K562 (cell line): Measurements from ENCODE around the gene GALE. TPM values are rescaled to one million over a fixed set of nuclear protein-coding genes. Genes with fewer than 3 reads are reported as not detected.
A peak's percentile ranks its signal among the peaks of the same experiment; 100 is the strongest.

Experiments used
- AFF4 ChIP-seq: sonication (generic); formaldehyde crosslinking; IDR thresholded peaks from 2 replicates; pipeline ENCODE4 v1.8.0; 2023; ENCODE audit warnings: mild to moderate bottlenecking, missing genetic modification reagents
- CEBPG ChIP-seq, 3 experiments: fragments of 200-800 bp in 1 of 3; sonication (Bioruptor generic) in 1 of 3; sonication (generic) in 1 of 3; formaldehyde crosslinking in 1 of 3; IDR thresholded peaks in 2 of 3; conservative IDR thresholded peaks in 1 of 3; 2 replicates each; pipeline versions ENCODE4 v1.6.1 to v1.8.0; 2016 to 2022; ENCODE audit warnings: missing compliant biosample characterization in 2 of 3, missing genetic modification characterization in 2 of 3, mild to moderate bottlenecking in 1 of 3, missing genetic modification reagents in 1 of 3
- DACH1 ChIP-seq: fragments of 450-650 bp; IDR thresholded peaks from 2 replicates; pipeline ENCODE4 v1.6.1; 2018; ENCODE audit not compliant: partially characterized antibody
- MLX ChIP-seq, 2 experiments: fragments of 450-650 bp in 1 of 2; sonication (generic) in 1 of 2; formaldehyde crosslinking; conservative IDR thresholded peaks; 2 replicates each; pipeline versions ENCODE4 v1.4.0 to v1.8.1; 2020 to 2022; ENCODE audit warnings: mild to moderate bottlenecking in 1 of 2, missing genetic modification reagents in 1 of 2
- RBM15 ChIP-seq: fragments of 200-400 bp; formaldehyde crosslinking; IDR thresholded peaks from 2 replicates; pipeline ENCODE4 v1.6.1; 2018; ENCODE audit warnings: mild to moderate bottlenecking, low read length, moderate library complexity; ENCODE audit not compliant: insufficient read depth
- SMAD4 ChIP-seq: fragments of 250-450 bp; sonication (Bioruptor Pico); conservative IDR thresholded peaks from 2 replicates; pipeline ENCODE4 v1.8.0; 2021; ENCODE audit warnings: inconsistent platforms, mild to moderate bottlenecking, moderate library complexity
- TBL1XR1 ChIP-seq, 2 experiments: IDR thresholded peaks; 2 replicates each; pipeline ENCODE4 v1.6.1; 2012; ENCODE audit warnings: improper control_type of control experiment in 2 of 2, low read length in 2 of 2, mild to moderate bottlenecking in 1 of 2
- ZBED1 ChIP-seq: IDR thresholded peaks from 2 replicates; pipeline ENCODE4 v1.6.1; 2014
- ZFP30 ChIP-seq: fragments of 250-450 bp; sonication (Bioruptor Pico); IDR thresholded peaks from 2 replicates; pipeline ENCODE4 v1.8.0; 2022; ENCODE audit warnings: moderate library complexity, mild to moderate bottlenecking, inconsistent platforms, borderline replicate concordance
- ZMIZ1 ChIP-seq, 2 experiments: fragments of 150-350 bp in 1 of 2; IDR thresholded peaks; 2 replicates each; pipeline ENCODE4 v1.6.1; 2012 to 2016; ENCODE audit warnings: low read depth in 2 of 2, low read length in 2 of 2, mild to moderate bottlenecking in 1 of 2, moderate library complexity in 1 of 2
- ZNF668 ChIP-seq: fragments of 250-450 bp; sonication (Bioruptor Pico); IDR thresholded peaks from 2 replicates; pipeline ENCODE4 v1.8.0; 2022; ENCODE audit warnings: mild to moderate bottlenecking, inconsistent platforms
- ZNF75A ChIP-seq: fragments of 450-650 bp; formaldehyde crosslinking; IDR thresholded peaks from 2 replicates; pipeline ENCODE4 v1.4.0; 2020; ENCODE audit warnings: mild to moderate bottlenecking
- ZNF778 ChIP-seq: fragments of 450-650 bp; formaldehyde crosslinking; IDR thresholded peaks from 2 replicates; pipeline ENCODE4 v1.4.0; 2020; ENCODE audit warnings: mild to moderate bottlenecking, moderate library complexity
- polyA plus RNA-seq, 8 experiments: library from polyadenylated mRNA; depleted of rRNA in 4 of 8; stranded (reverse) in 5 of 8; unstranded in 3 of 8; fragments of >200 nt; fragmentation: Nextera tagmentation in 2 of 8; fragmentation: Illumina TruSeq in 1 of 8; extraction: Ambion mirVana in 2 of 8; extraction: Trizol in 1 of 8; gene quantifications; 2 replicates each; pipeline versions ENCODE4 v1.2.1 to v1.2.3, GENCODE V29; 2011 to 2014; ENCODE audit warnings: inconsistent platforms in 1 of 8, missing spikeins in 1 of 8
- total RNA-seq, 7 experiments: library from RNA; depleted of rRNA in 6 of 7; stranded (reverse); fragments of >200 nt in 6 of 7; fragmentation: Illumina TruSeq in 2 of 7; extraction: Trizol in 2 of 7; gene quantifications; 2 replicates each; pipeline versions ENCODE4 v1.2.1 to v1.2.3, GENCODE V29; 2011 to 2021; ENCODE audit warnings: low replicate concordance in 1 of 7
- TF ChIP-seq, protein P1 (sequence below): fragments of 450-650 bp; conservative IDR thresholded peaks from 2 replicates; pipeline ENCODE4 v1.6.1; 2016; ENCODE audit warnings: missing genetic modification characterization, low read depth, mild to moderate bottlenecking, missing compliant biosample characterization, moderate library complexity
- TF ChIP-seq, protein P2 (sequence below): fragments of 250-450 bp; sonication (Bioruptor Pico); IDR thresholded peaks from 2 replicates; pipeline ENCODE4 v1.8.0; 2022; ENCODE audit warnings: moderate library complexity, mild to moderate bottlenecking, inconsistent platforms

The GALE gene
- total and polyA plus RNA-seq, 9 of the 15 experiments (the other 6 are each of a cell fraction or from before 2014, with no cell fraction given) = 8.4 to 139 (median 88.3) TPM

DNA sequence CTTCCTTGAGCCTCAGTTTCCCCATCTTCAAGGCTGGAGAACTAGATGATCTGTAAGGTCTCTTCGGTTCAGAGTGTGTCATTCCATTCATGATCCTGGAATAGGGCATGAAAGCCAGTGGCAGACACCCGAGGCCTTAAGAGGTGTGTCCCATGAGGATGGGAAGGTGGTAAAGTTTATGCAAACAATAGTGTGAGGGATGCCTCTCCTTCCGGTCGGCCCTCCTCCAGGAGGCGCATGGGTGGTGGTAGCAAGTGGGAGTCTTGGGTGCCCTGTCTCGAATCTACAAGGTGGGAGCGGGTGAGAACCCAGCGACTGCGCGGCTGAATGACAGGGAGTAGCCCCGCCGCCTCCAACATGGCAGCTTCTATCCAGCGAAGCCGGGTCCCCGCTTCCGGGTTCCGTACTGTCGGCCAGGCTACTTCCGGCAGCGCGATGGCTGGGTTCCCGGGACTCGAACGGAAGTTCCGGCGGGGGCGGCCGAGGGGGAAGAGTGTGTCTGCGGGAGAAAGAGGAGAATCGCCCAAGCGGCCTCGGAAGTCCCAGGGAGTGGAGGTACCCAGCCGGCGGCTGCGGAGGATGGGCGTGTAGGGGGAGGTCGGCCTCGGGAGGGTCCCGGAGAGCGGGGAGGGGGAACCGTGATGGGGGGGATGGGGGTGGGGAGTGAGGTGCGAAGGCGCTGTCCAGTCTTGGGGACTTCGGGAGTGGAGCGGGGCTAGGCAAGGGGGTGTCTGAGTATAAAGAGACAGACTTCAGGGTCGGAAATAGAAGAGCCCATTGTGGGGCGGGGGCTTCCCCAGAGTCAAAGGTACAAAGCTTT, 9.6 kb downstream of the GALE start, which contains the start of gene LYPLA2 (continued):
- no peak for TF ChIP-seq CEBPG (CRISPR knock-in tag; IDR thresholded peaks at IDR 0.05)
- TF ChIP-seq CEBPG (tag; conservative IDR thresholded peaks at IDR 0.05 in 1 of 2, IDR thresholded peaks at IDR 0.05 in 1 of 2) = no peak
- TF ChIP-seq, protein P1, sequence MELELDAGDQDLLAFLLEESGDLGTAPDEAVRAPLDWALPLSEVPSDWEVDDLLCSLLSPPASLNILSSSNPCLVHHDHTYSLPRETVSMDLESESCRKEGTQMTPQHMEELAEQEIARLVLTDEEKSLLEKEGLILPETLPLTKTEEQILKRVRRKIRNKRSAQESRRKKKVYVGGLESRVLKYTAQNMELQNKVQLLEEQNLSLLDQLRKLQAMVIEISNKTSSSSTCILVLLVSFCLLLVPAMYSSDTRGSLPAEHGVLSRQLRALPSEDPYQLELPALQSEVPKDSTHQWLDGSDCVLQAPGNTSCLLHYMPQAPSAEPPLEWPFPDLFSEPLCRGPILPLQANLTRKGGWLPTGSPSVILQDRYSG = no peak; the same call in 1 of the 2 replicates
- TF ChIP-seq ZNF668 (CRISPR knock-in tag) = no peak
- 0 out of 2 replicates have a peak, but pooled peaks have one; percentile 73 for TF ChIP-seq ZBED1
- no peak for TF ChIP-seq TBL1XR1 (IDR thresholded peaks at IDR 0.05; ENCODE audit: low read length in 2 of 2)
- TF ChIP-seq ZMIZ1 (IDR thresholded peaks at IDR 0.05; ENCODE audit: low read depth in 2 of 2, low read length in 2 of 2) = no peak
- TF ChIP-seq SMAD4 (CRISPR knock-in tag) = peak; percentile 52
- no peak for TF ChIP-seq DACH1
- TF ChIP-seq AFF4 (CRISPR knock-in tag) = no peak
- TF ChIP-seq, protein P2, sequence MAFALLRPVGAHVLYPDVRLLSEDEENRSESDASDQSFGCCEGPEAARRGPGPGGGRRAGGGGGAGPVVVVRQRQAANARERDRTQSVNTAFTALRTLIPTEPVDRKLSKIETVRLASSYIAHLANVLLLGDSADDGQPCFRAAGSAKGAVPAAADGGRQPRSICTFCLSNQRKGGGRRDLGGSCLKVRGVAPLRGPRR (CRISPR knock-in tag) = no peak
- no peak for TF ChIP-seq ZFP30
- TF ChIP-seq MLX (CRISPR knock-in tag; conservative IDR thresholded peaks at IDR 0.05) = 0 out of 4 replicates have a peak, but pooled peaks of 1 of the 2 experiments have one; percentile 44
- TF ChIP-seq ZNF778 (CRISPR knock-in tag) = no peak
- no peak for TF ChIP-seq ZNF75A (CRISPR knock-in tag)
- no peak for TF ChIP-seq RBM15
